GM21367 (cell line): ENCODE measurements around the gene FBXL2.
"Not testable (repeated sequence)": the region's sequence is repeated elsewhere in the genome, so short reads cannot be mapped to it uniquely, and the experiment has no call there.

Experiments
- ATAC-seq: cut with Tn5 transposase; IDR thresholded peaks from one replicate; pipeline ENCODE4 v1.9.1; 2021; ENCODE audit not compliant: unreplicated experiment

Gene FBXL2

GRCh38 chr3:33383951-33384350 lies 106.7 kb downstream of the FBXL2 start:
- no peak for ATAC-seq

- no peak for ATAC-seq
Observed at GRCh38 chr3:33385423-33385822, 108.2 kb downstream of the FBXL2 start.

- ATAC-seq = no peak
Observed at GRCh38 chr3:33386631-33387030, 109.4 kb downstream of the FBXL2 start.

- no peak for ATAC-seq
Observed at GRCh38 chr3:33388374-33389100, 111.3 kb downstream of the FBXL2 start.

- no peak for ATAC-seq
Observed at GRCh38 chr3:33389908-33390307, 112.7 kb downstream of the FBXL2 start.

GRCh38 chr3:33391255-33391995 lies 114.2 kb downstream of the FBXL2 start:
- no peak for ATAC-seq

DNA sequence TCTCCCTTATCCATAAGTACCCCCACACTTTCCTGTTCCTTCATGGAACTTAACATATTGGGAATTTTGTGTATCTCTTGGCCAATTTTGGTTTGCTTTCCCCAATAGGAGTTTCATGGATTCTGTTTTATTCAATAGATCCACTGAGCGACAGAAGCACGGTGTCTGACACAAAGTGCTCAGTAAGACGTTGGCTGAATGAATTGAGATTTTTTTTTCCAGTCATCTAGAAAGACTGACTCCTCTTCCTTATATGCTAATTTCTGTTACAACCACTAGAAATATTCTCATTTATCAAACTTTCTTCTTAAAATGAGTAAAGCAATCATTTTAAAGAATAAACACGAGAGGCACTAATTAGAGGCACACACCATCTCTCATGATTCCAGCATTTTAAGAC lies 114.9 kb downstream of the FBXL2 start:
- no peak for ATAC-seq

- no peak for ATAC-seq
Observed at GRCh38 chr3:33392703-33393125, 115.5 kb downstream of the FBXL2 start.

DNA sequence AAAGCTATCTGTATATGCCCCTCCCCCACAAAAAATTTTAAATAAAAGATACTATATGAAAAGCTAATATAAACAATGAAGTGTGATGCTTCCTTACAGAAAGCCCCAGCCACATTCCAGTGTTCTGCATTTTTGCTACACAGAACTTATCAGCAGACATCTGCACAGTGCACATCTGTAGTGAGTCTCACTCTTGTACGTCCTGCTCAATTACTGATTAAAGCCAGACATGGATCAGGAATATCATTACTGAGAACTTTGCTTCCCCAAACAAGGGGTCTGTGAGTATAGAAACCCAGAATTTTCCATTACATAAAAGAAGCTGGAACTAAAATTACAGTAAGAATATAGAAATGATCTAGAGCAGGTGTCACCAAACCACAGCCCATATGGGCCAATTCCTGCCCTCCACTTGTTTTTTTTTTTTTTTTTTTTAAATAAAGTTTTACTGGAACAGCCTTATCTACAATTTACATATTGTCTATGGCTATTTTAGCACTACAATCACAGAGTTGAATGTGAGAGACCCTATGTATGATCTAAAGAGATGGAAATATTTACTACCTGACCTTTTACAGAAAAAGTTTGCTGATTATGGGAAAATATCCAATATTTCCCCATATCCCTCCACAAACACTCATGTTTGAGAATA lies 117.3 kb downstream of the FBXL2 start:
- no peak for ATAC-seq

DNA sequence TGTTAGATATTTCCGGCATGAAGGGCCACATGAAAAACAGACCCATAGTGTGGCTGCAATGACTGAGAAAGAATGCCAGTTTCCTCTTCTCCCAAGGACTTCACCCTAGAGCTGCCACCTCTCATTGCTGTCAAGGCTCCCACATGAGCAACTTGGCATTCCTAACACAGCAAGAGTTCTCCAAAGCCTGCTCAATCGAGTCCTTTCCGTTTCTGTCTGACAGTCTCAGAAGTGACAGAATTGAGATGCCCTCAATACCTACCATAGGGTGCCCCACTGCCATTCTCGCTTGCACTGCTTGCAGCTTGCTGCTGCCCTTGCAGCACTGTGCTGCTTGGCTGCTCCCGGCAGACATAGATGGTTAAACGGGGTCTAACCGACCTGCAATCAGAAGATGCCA lies 118.7 kb downstream of the FBXL2 start:
- ATAC-seq = no peak

DNA sequence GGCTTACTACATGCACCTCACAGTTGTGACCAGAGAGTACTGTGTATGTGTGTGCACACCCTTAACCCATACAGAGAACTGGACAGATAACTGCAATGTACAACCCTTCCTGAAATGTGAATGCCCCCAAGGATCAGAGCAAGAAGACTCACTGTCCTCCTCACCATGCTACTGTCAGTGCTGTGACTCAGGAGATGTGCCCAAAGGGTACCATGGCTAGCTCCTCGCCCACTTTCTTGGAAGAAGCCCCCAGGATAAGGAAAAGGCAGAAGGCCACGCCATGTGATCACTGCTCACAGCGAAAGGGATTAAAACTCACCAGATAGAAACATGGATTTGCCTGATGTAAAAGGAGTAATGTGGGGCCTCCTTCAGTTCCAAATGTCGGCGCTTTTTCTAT lies 121.2 kb downstream of the FBXL2 start:
- no peak for ATAC-seq

DNA sequence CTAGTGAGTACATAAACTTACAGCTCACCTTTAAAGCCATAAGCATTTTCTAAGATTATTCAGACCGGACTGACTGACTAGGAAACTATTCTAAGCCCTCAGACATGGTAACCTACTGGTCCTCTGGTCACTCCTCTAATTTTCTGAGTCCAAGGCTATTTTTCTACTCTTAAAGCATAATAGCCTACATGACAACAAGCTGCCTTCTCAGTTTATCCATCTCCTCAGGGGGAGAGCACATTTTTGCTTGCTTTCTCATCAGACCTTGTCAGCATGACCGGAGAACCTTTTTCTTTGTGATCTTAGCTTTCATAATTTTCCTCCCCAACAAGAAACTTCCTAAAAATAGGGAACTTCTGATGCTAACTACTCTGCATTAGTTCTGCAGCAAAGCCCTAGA lies 124.5 kb downstream of the FBXL2 start:
- no peak for ATAC-seq

DNA sequence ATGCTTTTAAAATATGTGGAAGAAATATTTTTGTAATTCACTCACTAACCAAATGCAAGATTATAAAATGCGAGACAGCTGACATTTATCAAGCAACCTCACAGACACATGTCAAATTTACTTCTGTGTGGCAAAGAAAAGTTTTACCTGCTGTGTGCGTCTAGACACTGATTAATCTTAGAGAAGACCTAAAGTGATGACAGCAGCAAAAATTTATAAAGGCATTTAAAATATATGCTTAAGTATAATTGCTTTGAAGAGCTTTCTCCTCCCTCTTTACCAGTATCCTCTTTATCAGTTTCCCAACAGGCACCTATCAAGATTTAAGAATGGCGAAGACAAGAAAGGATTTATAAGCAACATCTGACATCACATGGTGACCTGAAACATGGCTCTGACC lies 125.7 kb downstream of the FBXL2 start:
- no peak for ATAC-seq

GRCh38 chr3:33403756-33404155 lies 126.5 kb downstream of the FBXL2 start:
- no peak for ATAC-seq

DNA sequence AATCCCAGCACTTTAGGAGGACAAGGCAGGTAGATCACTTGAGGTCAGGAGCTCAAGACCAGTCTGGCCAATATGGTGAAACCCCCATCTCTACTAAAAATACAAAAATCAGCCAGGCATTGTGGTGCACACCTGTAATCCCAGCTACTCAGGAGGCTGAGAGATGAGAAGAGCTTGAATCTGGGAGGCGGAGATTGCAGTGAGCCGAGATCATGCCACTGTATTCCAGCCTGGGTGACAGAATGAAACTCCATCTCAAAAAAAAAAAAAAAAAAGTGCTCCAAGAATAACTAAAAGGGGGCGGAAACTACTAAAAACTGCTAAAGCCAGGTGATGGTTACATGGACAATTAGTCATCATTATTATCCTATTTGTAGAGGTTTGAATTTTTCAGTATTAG lies 133.6 kb downstream of the FBXL2 start:
- ATAC-seq = not testable (repeated sequence)

- ATAC-seq = no peak
Observed at GRCh38 chr3:33417066-33417673, 139.9 kb downstream of the FBXL2 start.

DNA sequence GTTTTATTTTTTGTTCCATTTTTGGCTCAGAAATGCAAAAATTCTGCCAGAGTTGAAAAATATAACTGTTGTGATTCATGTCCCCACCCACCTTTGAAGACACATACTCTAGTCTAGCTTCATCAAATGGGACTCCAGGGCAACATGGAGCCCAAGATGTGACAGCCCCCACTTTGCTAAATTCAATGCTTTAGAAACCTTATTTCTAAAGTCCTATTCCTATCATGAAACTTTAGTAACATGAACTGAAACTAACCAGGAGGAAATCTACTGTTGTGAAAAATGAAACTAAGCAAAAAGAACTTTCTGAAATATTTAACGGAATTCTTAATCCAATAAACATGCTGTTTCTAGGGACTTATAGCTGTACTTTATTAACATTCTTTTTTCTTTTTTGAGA lies 142.7 kb downstream of the FBXL2 start:
- ATAC-seq = peak; percentile 63

- ATAC-seq = no peak
Observed at GRCh38 chr3:33420966-33421365, 143.7 kb downstream of the FBXL2 start.

- no peak for ATAC-seq
Observed at GRCh38 chr3:33424606-33425452, 147.6 kb downstream of the FBXL2 start.

- ATAC-seq = no peak
Observed at GRCh38 chr3:33425453-33425852, 148.2 kb downstream of the FBXL2 start.

GRCh38 chr3:33426068-33426467 lies 148.8 kb downstream of the FBXL2 start:
- no peak for ATAC-seq
